Endodermal cell (in vitro differentiated cells): ENCODE data around the gene CDC42EP5. TPM values are rescaled to one million over a fixed set of nuclear protein-coding genes. Genes with fewer than 3 reads are reported as not detected.

Experiments
- DNase-seq: peaks from one replicate; pipeline ENCODE4 v3.0.0-alpha.2; 2017
- H3K27ac ChIP-seq: 2 replicates; pipeline ENCODE4 v1.5.1; 2013; ENCODE audit warnings: mild to moderate bottlenecking, low read depth, low read length, moderate library complexity
- H3K27me3 ChIP-seq: 2 replicates; pipeline ENCODE4 v1.6.1; 2013; ENCODE audit warnings: mild to moderate bottlenecking, low read length, moderate library complexity; ENCODE audit not compliant: insufficient read depth, control insufficient read depth, poor library complexity, severe bottlenecking
- H3K36me3 ChIP-seq: 2 replicates; pipeline ENCODE4 v1.7.0; 2013; ENCODE audit warnings: mild to moderate bottlenecking, low read length, moderate library complexity; ENCODE audit not compliant: control insufficient read depth, insufficient read depth
- H3K4me1 ChIP-seq: one replicate; pipeline ENCODE4 v1.7.0; 2013; ENCODE audit warnings: low read length; ENCODE audit not compliant: control insufficient read depth, insufficient read depth
- H3K4me3 ChIP-seq: 2 replicates; pipeline ENCODE4 v1.5.1; 2013; ENCODE audit warnings: mild to moderate bottlenecking, low read length, moderate library complexity
- H3K9ac ChIP-seq: 2 replicates; pipeline ENCODE4 v1.6.1; 2013; ENCODE audit warnings: mild to moderate bottlenecking, low read length, moderate library complexity; ENCODE audit not compliant: poor library complexity, severe bottlenecking; ENCODE audit errors: extremely low read depth
- H3K9me3 ChIP-seq: 2 replicates; pipeline ENCODE4 v1.6.1; 2013; ENCODE audit warnings: mild to moderate bottlenecking, low read length, moderate library complexity; ENCODE audit not compliant: control insufficient read depth
- H3K27ac Mint-ChIP-seq: 2 replicates; pipeline ENCODE4 v1.8.0; 2020; ENCODE audit warnings: mixed read lengths
- H3K27me3 Mint-ChIP-seq: 2 replicates; pipeline ENCODE4 v1.8.0; 2021; ENCODE audit warnings: mild to moderate bottlenecking, mixed read lengths; ENCODE audit not compliant: insufficient read depth
- H3K36me3 Mint-ChIP-seq: 2 replicates; pipeline ENCODE4 v1.8.0; 2020; ENCODE audit warnings: low read depth, mixed read lengths
- H3K4me1 Mint-ChIP-seq: 2 replicates; pipeline ENCODE4 v1.8.0; 2020; ENCODE audit warnings: mixed read lengths
- H3K4me3 Mint-ChIP-seq: 2 replicates; pipeline ENCODE4 v1.8.0; 2020; ENCODE audit warnings: mild to moderate bottlenecking, moderate library complexity, mixed read lengths
- H3K9me3 Mint-ChIP-seq: 2 replicates; pipeline ENCODE4 v1.8.0; 2020; ENCODE audit warnings: mild to moderate bottlenecking, mixed read lengths
- WGBS, 2 experiments: methylation state at CpG; one replicate each; pipeline versions ENCODE4 v1.1.5 to v1.1.7; 2013; ENCODE audit warnings: missing lambda C conversion rate in 2 of 2, mixed read lengths in 1 of 2; ENCODE audit not compliant: insufficient coverage in 1 of 2, insufficient read length in 1 of 2; 5-methylcytosine and 5-hydroxymethylcytosine counted together
- total RNA-seq, 2 donors: library from RNA; stranded (reverse); fragmentation: NEBNext Ultra II Directional in 1 of 2; extraction: Animal tissue kit (Norgen Biotek cat#: 25700) in 1 of 2; gene quantifications; 2 replicates in 1 of 2; 3 replicates in 1 of 2; pipeline ENCODE4 v1.2.1, GENCODE V29; 2021
- TF ChIP-seq, protein P1 (sequence below): fragments of 200-600 bp; sonication (generic); conservative IDR thresholded peaks from 2 replicates; pipeline ENCODE4 v1.5.0; 2021; ENCODE audit warnings: antibody characterized with exemption, mild to moderate bottlenecking

The CDC42EP5 gene
- total RNA-seq, 2 donors from 2014 or later: 0.49 TPM; not detected in 1

DNA sequence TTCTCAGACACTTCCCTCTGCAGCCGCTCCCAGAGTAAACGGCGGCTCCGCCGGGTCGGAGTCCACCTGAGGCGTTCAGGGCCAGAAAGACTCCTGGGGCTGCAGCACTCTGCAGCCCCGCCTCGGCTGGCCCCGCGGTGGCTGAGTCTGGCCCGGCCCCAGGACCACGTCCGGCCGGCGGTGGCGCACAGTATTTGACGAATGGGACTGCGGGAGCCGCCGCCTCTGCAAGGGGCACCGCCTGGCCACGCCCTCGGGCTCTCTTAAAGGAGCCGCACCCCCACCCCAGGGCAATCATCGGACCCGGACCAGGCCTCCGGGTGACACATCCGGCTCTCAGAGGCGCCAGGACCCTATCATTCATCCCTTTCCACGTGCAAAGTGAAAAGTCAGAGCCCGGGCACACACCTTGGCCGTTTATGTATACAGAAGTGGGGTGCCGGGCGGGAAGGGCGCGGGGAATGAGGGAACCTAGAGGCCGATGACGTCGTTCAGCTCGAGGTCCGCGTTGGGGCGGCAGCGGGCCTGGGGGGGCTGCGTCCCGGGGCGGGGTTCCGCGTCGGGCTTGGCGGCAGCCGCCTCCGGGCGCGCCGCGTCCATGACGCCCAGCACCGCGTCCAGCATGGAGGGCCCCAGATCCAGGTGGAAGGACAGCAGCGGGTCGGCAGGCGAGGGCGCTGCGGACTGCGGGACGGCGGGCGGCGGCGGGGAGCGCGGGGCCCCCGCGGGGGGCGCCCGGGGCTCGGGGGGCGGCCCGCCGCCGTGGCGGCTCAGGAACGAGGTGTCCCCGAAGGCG lies 8.3 kb downstream of the CDC42EP5 start:
- Histone ChIP-seq H3K4me3 (peak overlapping the region; percentile 82), H3K9me3 (no peaks in the 10 kb centered on the region), H3K27me3 (peaks cover 14% of the 10 kb centered on the region), H3K36me3 (peaks cover 13% of the 10 kb centered on the region), H3K27ac (peak overlapping the region; percentile 88), H3K4me1 (no peaks in the 10 kb centered on the region), H3K9ac (peak overlapping the region; percentile 62)
- H3K9me3 Mint-ChIP-seq: peaks cover 7% of the 10 kb centered on the region
- peak overlapping the region; percentile 68 for H3K4me3 Mint-ChIP-seq
- H3K4me1 Mint-ChIP-seq: no peaks in the 10 kb centered on the region
- H3K27ac Mint-ChIP-seq: peak overlapping the region; percentile 90
- TF ChIP-seq, protein P1, sequence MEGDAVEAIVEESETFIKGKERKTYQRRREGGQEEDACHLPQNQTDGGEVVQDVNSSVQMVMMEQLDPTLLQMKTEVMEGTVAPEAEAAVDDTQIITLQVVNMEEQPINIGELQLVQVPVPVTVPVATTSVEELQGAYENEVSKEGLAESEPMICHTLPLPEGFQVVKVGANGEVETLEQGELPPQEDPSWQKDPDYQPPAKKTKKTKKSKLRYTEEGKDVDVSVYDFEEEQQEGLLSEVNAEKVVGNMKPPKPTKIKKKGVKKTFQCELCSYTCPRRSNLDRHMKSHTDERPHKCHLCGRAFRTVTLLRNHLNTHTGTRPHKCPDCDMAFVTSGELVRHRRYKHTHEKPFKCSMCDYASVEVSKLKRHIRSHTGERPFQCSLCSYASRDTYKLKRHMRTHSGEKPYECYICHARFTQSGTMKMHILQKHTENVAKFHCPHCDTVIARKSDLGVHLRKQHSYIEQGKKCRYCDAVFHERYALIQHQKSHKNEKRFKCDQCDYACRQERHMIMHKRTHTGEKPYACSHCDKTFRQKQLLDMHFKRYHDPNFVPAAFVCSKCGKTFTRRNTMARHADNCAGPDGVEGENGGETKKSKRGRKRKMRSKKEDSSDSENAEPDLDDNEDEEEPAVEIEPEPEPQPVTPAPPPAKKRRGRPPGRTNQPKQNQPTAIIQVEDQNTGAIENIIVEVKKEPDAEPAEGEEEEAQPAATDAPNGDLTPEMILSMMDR: no peak
- WGBS, 2 experiments: 3 to 9% methylated on average over 19 to 85 of the region's 87 CpGs
- DNase-seq: peak; percentile 97
- peaks cover 14% of the 10 kb centered on the region for H3K36me3 Mint-ChIP-seq
- peaks cover 35% of the 10 kb centered on the region for H3K27me3 Mint-ChIP-seq

- Mint-ChIP-seq H3K4me1 (no peaks in the 10 kb centered on the region), H3K9me3 (peaks cover 7% of the 10 kb centered on the region), H3K36me3 (peaks cover 19% of the 10 kb centered on the region), H3K27me3 (peaks cover 29% of the 10 kb centered on the region), H3K27ac (peak overlapping the region; percentile 90), H3K4me3 (peak overlapping the region; percentile 68)
- TF ChIP-seq, protein P1: no peak
- 0 to 2% methylated on average over 25 to 26 of the region's 26 CpGs for WGBS, 2 experiments
- Histone ChIP-seq H3K9me3 (no peaks in the 10 kb centered on the region), H3K27ac (peak overlapping the region; percentile 88), H3K4me3 (peak overlapping the region; percentile 82), H3K36me3 (peaks cover 19% of the 10 kb centered on the region), H3K9ac (peak overlapping the region; percentile 62), H3K27me3 (peaks cover 7% of the 10 kb centered on the region), H3K4me1 (no peaks in the 10 kb centered on the region)
- peak; percentile 99 for DNase-seq
Observed at GRCh38 chr19:54464044-54464629, 9.0 kb downstream of the CDC42EP5 start.

DNA sequence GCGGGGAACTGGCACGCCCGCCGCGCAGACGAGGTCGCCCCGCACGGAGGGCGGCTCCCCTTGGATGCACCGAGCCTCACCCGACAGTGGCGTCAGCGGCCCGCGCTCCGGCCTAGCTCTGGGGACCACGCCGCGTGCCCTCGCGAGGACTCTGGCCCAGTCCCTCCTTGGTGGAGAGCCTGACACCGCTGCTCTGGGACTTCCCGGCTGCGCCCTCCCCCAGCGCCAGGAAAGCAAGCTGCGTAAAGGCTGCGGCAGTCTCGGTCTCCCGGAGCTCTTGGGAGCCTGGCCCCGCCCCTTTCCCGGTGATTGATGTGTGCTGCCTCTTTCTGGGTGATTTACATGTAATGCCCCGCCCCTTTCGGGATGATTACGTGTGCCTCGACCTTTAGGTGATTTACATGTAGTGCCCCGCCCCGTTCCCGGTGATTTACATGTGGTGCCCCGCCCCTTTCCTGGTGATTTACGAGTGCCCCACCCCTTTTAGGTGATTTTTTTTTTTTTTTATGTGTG lies 9.5 kb downstream of the CDC42EP5 start, which contains the start of gene LENG9:
Gene LENG9 (minus strand): TSS at position 248 of the 513 bp plus-strand sequence. CDS start 252 bp downstream, outside the sequence.
- TF ChIP-seq, protein P1: no peak
- Histone ChIP-seq H3K36me3 (peaks cover 25% of the 10 kb centered on the region), H3K27me3 (peaks cover 5% of the 10 kb centered on the region), H3K4me1 (no peaks in the 10 kb centered on the region), H3K27ac (peak within 1 kb of the TSS; percentile 88), H3K9me3 (no peaks in the 10 kb centered on the region), H3K4me3 (peak within 1 kb of the TSS; percentile 82), H3K9ac (peak within 1 kb of the TSS; percentile 63)
- peaks cover 23% of the 10 kb centered on the region for H3K27me3 Mint-ChIP-seq
- H3K4me3 Mint-ChIP-seq: peak within 1 kb of the TSS; percentile 68
- H3K36me3 Mint-ChIP-seq: peaks cover 24% of the 10 kb centered on the region
- H3K4me1 Mint-ChIP-seq: no peaks in the 10 kb centered on the region
- 1 to 2% methylated on average over 15 to 41 of the region's 41 CpGs for WGBS, 2 experiments
- DNase-seq: peak; percentile 99
- peak within 1 kb of the TSS; percentile 90 for H3K27ac Mint-ChIP-seq
- H3K9me3 Mint-ChIP-seq: peaks cover 7% of the 10 kb centered on the region
